HG02610 (cell line): ENCODE data around the gene WDR1.
"Not testable (repeated sequence)": the region's sequence is repeated elsewhere in the genome, so short reads cannot be mapped to it uniquely, and the experiment has no call there.

ENCODE experiments used
- ATAC-seq: cut with Tn5 transposase; IDR thresholded peaks from one replicate; pipeline ENCODE4 v1.9.1; 2021; ENCODE audit warnings: mild to moderate bottlenecking, moderate library complexity; ENCODE audit not compliant: unreplicated experiment

The WDR1 gene

GRCh38 chr4:10134141-10134540 lies 17.5 kb upstream of the WDR1 start:
- ATAC-seq = no peak

GRCh38 chr4:10131202-10131601 lies 14.6 kb upstream of the WDR1 start:
- no peak for ATAC-seq

DNA sequence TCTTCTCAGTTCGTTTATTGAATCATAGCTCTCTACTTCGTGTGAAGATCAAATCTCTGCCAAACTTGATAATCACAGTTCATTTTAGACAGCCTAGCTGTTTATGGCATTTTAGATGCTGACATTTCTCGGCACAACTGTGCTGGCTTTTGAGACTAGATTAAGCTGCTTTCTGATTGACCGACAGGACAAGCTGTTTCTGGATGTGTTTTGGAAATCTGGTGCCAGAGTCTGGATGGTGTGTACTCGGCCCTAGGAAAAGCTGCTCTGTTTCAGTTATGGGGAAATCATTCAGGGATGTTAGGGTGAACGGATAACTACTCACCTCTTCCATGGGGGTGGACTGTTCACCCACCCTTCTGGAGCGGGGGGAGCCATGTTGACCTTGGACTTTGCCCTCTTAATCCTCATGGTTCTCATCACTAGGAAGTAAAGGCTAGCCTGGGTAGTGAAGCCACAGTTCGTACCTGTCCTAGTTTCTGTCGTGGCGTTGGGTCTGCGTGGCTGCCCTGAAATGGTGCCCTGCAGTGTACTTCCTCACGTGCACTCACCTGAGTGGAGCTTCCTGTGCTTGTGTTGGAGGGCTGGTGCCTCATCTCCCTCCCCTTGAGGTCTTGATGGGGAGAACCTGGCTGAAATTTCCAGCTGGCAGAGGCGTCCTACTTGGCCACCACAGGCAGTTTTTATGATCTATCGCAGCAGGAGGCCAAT lies 13.7 kb upstream of the WDR1 start:
- ATAC-seq = no peak

DNA sequence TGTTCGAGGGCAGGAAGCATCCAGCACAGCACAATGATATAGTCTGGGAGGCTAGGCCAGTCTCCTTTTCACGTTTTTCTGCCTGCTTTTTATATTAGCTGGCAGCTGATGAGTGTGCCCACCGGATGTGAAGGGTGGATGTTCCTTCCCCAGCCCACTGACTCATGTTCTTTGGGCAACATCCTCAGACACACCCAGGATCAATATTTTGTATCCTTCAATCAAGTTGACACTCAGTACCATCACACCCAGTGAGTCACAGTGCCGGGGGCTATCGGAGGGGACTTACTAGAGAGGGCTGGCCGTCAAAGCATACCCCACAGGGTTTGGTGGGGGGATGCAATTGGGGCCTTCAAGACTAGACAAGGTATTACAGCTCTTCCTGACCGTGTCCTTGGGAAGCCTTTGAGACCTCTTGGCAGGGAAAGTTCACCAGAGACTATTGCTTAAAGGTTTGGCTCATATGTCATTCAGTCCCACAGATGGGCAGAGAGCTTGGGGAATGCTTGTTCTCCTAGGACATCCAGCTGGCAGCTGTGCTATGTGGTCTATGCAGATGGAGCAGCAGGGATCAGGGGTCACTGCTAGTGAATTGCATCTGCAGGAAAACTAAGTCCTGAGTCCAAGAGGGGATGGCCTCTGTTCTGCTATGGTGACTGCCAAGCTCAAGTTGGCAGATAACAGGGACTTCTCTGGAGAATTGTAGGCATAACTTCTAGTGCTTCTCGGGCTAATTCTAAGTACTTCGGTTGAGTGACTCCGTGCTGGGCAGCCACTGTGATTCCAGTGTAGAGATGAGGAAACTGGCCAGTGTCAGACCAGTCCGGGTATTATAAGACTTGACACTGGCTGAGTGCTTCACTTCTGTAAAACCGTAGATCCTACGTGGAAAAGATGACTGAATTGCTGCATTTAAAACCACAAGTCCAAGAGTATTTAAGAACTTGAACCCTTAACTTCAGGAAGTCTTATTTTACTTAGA lies 12.9 kb upstream of the WDR1 start:
- no peak for ATAC-seq

GRCh38 chr4:10128761-10129160 lies 12.2 kb upstream of the WDR1 start:
- ATAC-seq = no peak

DNA sequence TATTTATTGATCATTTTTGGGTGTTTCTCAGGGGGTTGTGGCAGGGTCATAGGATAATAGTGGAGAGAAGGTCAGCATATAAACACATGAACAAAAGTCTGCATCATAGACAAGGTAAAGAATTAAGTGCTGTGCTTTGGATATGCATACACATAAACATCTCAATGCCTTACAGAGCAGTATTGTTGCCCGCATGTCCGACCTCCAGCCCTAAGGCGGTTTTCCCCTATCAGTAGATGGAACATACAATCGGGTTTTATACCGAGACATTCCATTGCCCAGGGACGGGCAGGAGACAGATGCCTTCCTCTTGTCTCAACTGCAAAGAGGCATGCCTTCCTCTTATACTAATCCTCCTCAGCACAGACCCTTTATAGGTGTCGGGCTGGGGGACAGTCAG lies 10.9 kb upstream of the WDR1 start:
- not testable (repeated sequence) for ATAC-seq

GRCh38 chr4:10124167-10124930 lies 7.8 kb upstream of the WDR1 start:
- no peak for ATAC-seq

DNA sequence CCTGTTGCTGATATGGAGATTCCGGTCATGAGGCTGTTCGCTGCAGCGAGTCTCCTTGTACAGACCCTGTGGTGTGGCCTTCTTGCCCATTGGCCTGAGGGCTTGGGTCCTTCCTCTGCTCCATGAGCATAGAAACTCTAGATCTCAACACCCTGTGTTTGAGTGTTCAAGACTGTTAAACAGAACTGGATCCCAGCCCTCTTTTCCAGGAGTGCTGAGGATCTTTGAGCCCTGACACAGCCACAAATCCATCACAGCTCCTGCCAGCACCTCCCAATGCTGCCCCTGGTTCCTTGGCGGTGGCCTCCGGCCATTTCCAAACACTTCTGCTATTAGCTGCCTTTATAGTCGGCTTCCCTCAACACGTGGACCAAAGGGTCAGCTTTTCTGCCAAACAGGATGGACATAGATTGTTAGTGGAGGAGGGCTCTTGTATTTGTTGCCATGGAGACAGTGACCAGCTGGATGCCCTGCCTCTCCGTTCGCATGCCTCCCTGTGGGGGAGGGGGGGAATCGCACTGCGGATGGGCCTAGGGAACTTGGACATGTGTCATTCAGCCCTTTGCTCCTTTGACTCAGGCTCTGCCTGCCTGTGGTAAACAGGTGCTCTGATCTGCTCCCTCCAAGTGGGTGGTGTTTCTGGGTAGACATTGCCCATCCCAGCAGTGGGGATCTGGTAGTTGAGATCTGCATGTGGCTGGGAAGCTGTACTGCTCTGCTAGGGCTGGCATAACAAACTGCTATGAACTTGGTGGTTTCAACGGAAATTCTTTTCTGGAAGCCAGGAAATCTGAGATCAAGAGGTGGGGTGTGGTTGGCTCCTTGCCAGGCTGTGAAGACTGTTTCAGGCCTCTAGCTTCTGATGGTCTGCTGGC lies 6.9 kb upstream of the WDR1 start:
- ATAC-seq = no peak

DNA sequence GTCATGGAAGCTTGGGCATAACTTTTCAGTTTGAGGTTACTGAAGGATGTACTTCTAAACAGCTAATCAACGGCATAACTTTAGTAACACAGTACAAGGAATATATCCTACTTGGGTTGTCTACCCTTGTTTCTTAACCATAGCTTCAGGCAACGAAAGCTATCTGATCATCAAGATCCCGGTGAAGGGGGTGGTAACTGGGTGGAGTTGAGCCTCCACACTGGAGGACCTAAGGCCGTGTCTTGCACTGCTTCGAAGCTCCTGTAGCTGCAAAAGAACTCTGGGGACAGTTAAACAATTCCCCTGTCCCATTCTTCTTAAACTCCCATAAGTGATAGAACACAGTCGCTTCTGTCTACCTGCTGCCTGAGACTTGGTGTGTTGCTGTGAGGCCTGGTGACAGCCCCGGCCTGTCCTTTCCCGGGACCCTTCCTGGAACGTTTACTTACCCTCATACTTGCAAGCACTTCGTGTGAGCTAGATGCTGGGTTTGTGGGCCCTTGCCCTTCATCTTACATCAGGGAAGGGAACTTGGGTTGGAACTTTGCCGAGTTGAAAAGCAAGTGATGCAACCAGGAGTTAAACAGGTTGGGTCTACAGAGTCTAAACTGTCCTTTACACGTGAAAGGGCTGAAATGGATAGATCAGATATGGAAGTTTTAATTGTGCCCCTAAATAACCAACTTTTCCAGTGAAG lies 5.8 kb upstream of the WDR1 start:
- ATAC-seq = no peak

DNA sequence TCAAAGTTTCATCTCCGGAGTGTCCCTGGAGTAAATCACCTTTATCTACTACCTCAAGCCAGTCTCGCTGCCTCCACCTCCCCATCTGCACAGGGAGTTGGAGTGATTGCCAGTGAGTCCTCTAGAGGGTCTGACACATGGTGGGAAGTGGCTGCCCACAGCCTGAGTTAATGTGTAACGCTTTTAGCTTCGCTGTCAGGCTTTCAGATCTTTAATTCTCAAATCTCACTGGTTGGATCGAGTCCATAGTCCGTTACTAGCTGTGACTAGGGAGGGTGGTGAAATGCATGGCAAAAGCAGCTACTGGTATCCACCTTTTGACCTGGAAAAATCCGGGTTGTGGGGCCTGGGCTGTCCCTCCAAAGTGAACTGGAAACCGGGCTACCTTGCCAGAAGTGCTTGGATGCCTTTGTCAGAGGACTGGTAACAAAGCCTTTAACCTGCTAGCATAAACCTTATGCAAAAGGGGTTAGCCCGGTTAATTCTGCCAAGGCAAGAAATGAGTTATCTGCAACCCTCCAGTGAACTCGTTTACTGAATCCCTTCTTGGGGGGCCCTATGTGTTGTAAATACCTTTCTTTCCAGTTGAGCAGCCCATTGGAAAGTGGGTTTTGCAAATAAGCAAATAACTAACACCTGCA lies 5.1 kb upstream of the WDR1 start:
- no peak for ATAC-seq

DNA sequence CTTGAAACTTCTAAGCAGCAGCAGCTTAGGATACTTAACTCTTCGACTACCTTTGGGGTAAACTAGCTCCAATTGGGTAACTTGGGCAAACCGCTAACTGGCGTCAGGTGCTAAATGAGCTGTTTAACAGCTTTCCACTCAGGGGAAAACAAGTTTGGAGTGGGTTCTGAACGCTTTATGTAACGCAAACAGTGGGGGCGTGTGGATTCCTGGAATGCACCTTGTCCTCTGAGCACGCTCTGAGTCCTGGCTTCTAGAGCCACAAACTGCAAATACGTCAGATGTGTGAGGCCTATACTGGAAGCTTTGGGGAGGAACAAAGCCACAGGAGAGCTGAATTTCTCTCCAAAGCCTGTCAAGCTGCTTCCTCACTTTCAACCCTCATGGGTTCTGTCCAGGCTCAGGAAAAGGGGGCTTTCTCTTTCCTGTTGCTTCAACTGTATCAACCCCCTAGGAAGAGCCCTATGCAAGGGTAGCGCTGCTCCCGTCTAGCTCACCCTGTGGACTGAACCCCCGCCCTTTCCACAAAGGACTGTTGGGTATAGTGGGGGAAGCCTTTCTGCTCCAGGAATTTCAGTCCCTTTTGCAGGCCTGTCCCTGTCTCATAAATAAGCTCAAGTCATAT lies 4.5 kb upstream of the WDR1 start:
- no peak for ATAC-seq

- no peak for ATAC-seq
These were observed 3.2 kb upstream of the WDR1 start for GRCh38 chr4:10119773-10120172.

GRCh38 chr4:10119278-10119677 lies 2.7 kb upstream of the WDR1 start:
- ATAC-seq = no peak

DNA sequence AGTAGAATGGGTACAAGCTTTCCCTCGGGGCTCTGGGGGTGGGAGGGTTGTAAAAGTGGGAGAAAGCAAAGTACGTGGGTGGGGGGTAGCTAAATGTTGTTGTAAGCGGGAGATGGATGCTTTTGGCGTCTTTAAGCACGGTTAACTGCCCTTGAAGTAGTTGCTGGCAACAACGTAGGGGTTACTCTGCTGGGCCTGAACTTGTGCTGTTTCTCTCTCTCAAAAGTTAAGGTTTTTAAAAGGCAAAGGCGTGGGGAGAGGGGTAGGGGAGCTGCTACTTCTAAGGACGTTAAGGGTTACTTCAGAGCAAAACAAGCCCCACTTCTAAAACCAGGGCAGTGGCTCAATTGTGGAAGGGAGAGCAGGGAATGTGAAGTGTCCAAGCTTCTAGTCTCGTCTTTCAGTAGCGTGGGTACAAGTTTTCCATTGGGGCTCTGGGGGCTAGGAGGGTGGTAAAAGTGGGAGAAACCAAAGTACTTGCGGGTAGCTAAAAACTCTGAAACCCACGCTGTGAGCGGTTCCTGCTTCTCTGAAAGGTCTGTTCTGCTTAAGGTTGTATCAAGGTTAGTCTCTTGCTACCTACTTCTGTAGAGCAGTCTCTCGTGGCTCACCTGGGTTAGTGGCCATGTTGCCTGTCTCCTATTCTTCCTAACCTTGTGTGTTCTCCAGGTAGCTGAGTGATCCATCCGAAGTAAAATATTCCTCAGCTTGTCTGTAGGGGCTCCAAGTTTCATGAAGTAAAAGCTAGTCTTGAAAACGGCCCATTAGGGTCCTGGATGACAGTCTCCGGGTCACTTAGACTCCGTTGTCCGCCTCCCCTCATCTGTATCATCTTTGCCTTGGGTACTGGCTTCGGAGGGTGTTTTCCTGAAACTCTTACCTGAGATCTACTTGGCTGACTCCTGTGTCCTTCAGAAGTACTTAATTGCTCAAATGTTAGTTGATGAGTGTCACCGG lies 1.7 kb upstream of the WDR1 start:
- no peak for ATAC-seq

DNA sequence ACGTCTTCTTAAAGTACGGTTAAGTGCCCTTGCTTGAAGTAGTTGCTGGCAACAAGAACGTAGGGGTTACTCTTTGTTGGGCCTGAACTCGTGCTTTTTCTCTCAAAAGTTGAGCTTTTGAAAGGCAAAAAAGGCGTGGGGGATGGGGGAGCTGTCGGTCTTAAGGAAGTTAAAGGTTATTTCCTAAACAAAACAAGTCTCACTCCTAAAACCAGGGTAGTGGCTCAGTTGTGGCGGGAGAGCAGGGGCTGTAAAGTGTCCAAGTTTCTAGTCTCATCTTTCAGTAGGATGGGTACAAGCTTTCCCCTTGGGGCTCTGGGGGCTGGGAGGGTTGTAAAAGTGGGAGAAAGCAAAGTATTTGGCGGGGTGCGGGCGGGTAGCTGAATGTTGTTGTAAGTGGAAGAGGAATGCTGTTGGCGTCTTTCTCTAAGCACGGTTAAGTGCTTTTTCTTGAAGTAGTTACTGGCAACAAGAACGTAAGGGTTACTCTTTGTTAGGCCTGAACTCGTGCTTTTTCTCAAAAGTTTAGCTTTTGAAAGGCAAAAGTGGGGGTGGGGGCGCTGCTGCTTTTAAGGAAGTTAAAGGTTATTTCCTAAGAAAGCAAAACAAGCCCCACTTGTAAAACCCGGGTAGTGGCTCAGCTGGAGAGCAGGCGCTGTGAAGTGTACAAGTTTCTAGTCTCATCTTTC lies 904 bp upstream of the WDR1 start:
- ATAC-seq = no peak

- ATAC-seq = peak; percentile 40
These were observed 616 bp downstream of the WDR1 start for GRCh38 chr4:10115797-10116568.
